ENCODE data around the gene HS3ST5. TPM values are rescaled to one million over a fixed set of nuclear protein-coding genes. Genes with fewer than 3 reads are reported as not detected.

HS3ST5 gene
- total and polyA plus RNA-seq, 4 donors: not detected

- WGBS: 91% methylated on average over 3 of the region's 3 CpGs
- Histone ChIP-seq H3K9ac (ENCODE audit: low read depth in 1 of 2, low read length in 2 of 2) (no peak overlapping the region), H3K4me1 (ENCODE audit: control insufficient read depth in 4 of 4, insufficient read depth in 4 of 4, low read length in 3 of 4) (no peaks in the 10 kb centered on the region), H3K27ac (ENCODE audit: low read depth in 1 of 2, low read length in 2 of 2) (no peak overlapping the region), H3K4me3 (ENCODE audit: low read depth in 1 of 3, low read length in 3 of 3) (no peak overlapping the region), H3K36me3 (ENCODE audit: control insufficient read depth in 4 of 4, insufficient read depth in 3 of 4, low read depth in 1 of 4, low read length in 3 of 4) (no peaks in the 10 kb centered on the region), H3K9me3 (ENCODE audit: control insufficient read depth in 4 of 4, low read length in 3 of 4) (no peaks in the 10 kb centered on the region), H3K27me3 (ENCODE audit: control insufficient read depth in 4 of 4, insufficient read depth in 4 of 4, low read length in 3 of 4) (no peaks in the 10 kb centered on the region)
- no peak for DNase-seq (ENCODE audit: low spot score)
- no peak for TF ChIP-seq HNF4A (conservative IDR thresholded peaks at IDR 0.05)
- no peak for TF ChIP-seq CTCF (IDR thresholded peaks at IDR 0.05; ENCODE audit: low read depth, low read length, missing input control)
- no peak for TF ChIP-seq GABPA (IDR thresholded peaks at IDR 0.05 in 1 of 2, conservative IDR thresholded peaks at IDR 0.05 in 1 of 2)
- TF ChIP-seq ATF3 (IDR thresholded peaks at IDR 0.05): no peak
- no peak for TF ChIP-seq RXRA (IDR thresholded peaks at IDR 0.05)
- no peak for TF ChIP-seq MAX (IDR thresholded peaks at IDR 0.05)
- no peak for TF ChIP-seq TAF1 (conservative IDR thresholded peaks at IDR 0.05)
- no peak for TF ChIP-seq HNF4G (IDR thresholded peaks at IDR 0.05)
- TF ChIP-seq NR2F2 (IDR thresholded peaks at IDR 0.05): no peak
- no peak for TF ChIP-seq EGR1 (IDR thresholded peaks at IDR 0.05; ENCODE audit: low read depth in 2 of 2)
Measured at GRCh38 chr6:114216789-114217467, 125.9 kb downstream of the HS3ST5 start.

- TF ChIP-seq ZBTB33 (IDR thresholded peaks at IDR 0.05): no peak
- TF ChIP-seq GABPA (IDR thresholded peaks at IDR 0.05 in 1 of 2, conservative IDR thresholded peaks at IDR 0.05 in 1 of 2): no peak
- no peak for TF ChIP-seq RAD21 (IDR thresholded peaks at IDR 0.05)
- TF ChIP-seq TAF1 (conservative IDR thresholded peaks at IDR 0.05): no peak
- no peak for TF ChIP-seq RXRA (IDR thresholded peaks at IDR 0.05)
- TF ChIP-seq MAX (IDR thresholded peaks at IDR 0.05): no peak
- no peak for TF ChIP-seq FOXA2 (IDR thresholded peaks at IDR 0.05)
- TF ChIP-seq SP1 (IDR thresholded peaks at IDR 0.05): no peak
- no peak for TF ChIP-seq HNF4A (conservative IDR thresholded peaks at IDR 0.05)
- no peak for TF ChIP-seq EGR1 (IDR thresholded peaks at IDR 0.05; ENCODE audit: low read depth in 2 of 2)
- no peak for TF ChIP-seq JUND (IDR thresholded peaks at IDR 0.05)
- no peak for TF ChIP-seq YY1 (IDR thresholded peaks at IDR 0.05)
- no peak for TF ChIP-seq ATF3 (IDR thresholded peaks at IDR 0.05)
- TF ChIP-seq CTCF (IDR thresholded peaks at IDR 0.05; ENCODE audit: low read depth, low read length, missing input control): no peak
- no peak for TF ChIP-seq NR2F2 (IDR thresholded peaks at IDR 0.05)
- TF ChIP-seq REST (IDR thresholded peaks at IDR 0.05): no peak
- TF ChIP-seq FOXA1 (IDR thresholded peaks at IDR 0.05): no peak
- no peak for TF ChIP-seq HNF4G (IDR thresholded peaks at IDR 0.05)
Measured at GRCh38 chr6:114210467-114210866, 132.4 kb downstream of the HS3ST5 start.

More at GRCh38 chr6:114210467-114210866, 132.4 kb downstream of the HS3ST5 start:
- Histone ChIP-seq H3K9me3 (ENCODE audit: control insufficient read depth in 4 of 4, low read length in 3 of 4) (no peaks in the 10 kb centered on the region), H3K4me1 (ENCODE audit: control insufficient read depth in 4 of 4, insufficient read depth in 4 of 4, low read length in 3 of 4) (no peaks in the 10 kb centered on the region), H3K36me3 (ENCODE audit: control insufficient read depth in 4 of 4, insufficient read depth in 3 of 4, low read depth in 1 of 4, low read length in 3 of 4) (no peaks in the 10 kb centered on the region), H3K4me3 (ENCODE audit: low read depth in 1 of 3, low read length in 3 of 3) (no peak overlapping the region), H3K9ac (ENCODE audit: low read depth in 1 of 2, low read length in 2 of 2) (no peak overlapping the region), H3K27ac (ENCODE audit: low read depth in 1 of 2, low read length in 2 of 2) (no peak overlapping the region), H3K27me3 (ENCODE audit: control insufficient read depth in 4 of 4, insufficient read depth in 4 of 4, low read length in 3 of 4) (no peaks in the 10 kb centered on the region)
- no peak for DNase-seq (ENCODE audit: low spot score)
- WGBS: 93% methylated on average over 4 of the region's 4 CpGs
